IMR-90 (cell line): ENCODE results near the gene TBC1D10A. TPM values are rescaled to one million over a fixed set of nuclear protein-coding genes. Genes with fewer than 3 reads are reported as not detected.

Experiments
- ATAC-seq: fragments of 200-7000 bp; cut with Tn5 transposase; 2 replicates; pipeline ENCODE4 v1.9.1; 2020; ENCODE audit warnings: low read depth, mild to moderate bottlenecking, moderate library complexity
- BruUV-seq: library from RNA; stranded (reverse); fragments of 400-500 nt; replicated peaks from 2 replicates; lab custom pipeline; 2021; lab: Mats Ljungman, UMichigan
- CTCF ChIA-PET: fragments of 300-600 bp; formaldehyde crosslinking; extraction: SDS; loops from one replicate; lab custom pipeline; 2021; ENCODE audit warnings: antibody characterized with exemption; lab: Yijun Ruan, JAX
- POLR2A ChIA-PET: fragments of 300-600 bp; sonication (Branson Sonifier 250); formaldehyde crosslinking; loops from one replicate; lab custom pipeline; 2022; ENCODE audit warnings: antibody characterized with exemption; ENCODE audit not compliant: unreplicated experiment; lab: Charles Lee
- DNase-seq: peaks from one replicate; pipeline ENCODE4 v3.0.0; 2013
- H2AFZ ChIP-seq: replicated peaks from 2 replicates; pipeline ENCODE3; 2013; ENCODE audit warnings: low read length, mild to moderate bottlenecking; ENCODE audit not compliant: poor library complexity
- H2AK5ac ChIP-seq: 2 replicates; pipeline ENCODE4 v1.6.1; 2013; ENCODE audit warnings: low read depth, low read length, inconsistent platforms
- H2AK9ac ChIP-seq: replicated peaks from 2 replicates; pipeline ENCODE3; 2013; ENCODE audit warnings: mild to moderate bottlenecking, low read depth, low read length, moderate library complexity; ENCODE audit not compliant: poor library complexity
- H2BK120ac ChIP-seq: 2 replicates; pipeline ENCODE4 v1.6.1; 2013; ENCODE audit warnings: low read depth, low read length, inconsistent platforms
- H2BK15ac ChIP-seq: 3 replicates; pipeline ENCODE4 v1.6.1; 2013; ENCODE audit warnings: low read depth, low read length, inconsistent platforms
- H2BK20ac ChIP-seq: 2 replicates; pipeline ENCODE4 v1.6.1; 2013; ENCODE audit warnings: low read depth, mild to moderate bottlenecking, inconsistent platforms, low read length, moderate library complexity
- H2BK5ac ChIP-seq: 2 replicates; pipeline ENCODE4 v1.6.1; 2013; ENCODE audit warnings: mild to moderate bottlenecking, low read depth, low read length, inconsistent platforms; ENCODE audit not compliant: poor library complexity, severe bottlenecking
- H3K14ac ChIP-seq: replicated peaks from 2 replicates; pipeline ENCODE4 v1.6.1; 2013; ENCODE audit warnings: low read depth, low read length, inconsistent platforms
- H3K18ac ChIP-seq: 2 replicates; pipeline ENCODE4 v1.6.1; 2013; ENCODE audit warnings: low read depth, low read length, control low read depth
- H3K23ac ChIP-seq: 2 replicates; pipeline ENCODE4 v1.6.1; 2013; ENCODE audit warnings: low read depth, low read length, inconsistent platforms
- H3K27ac ChIP-seq: 2 replicates; pipeline ENCODE4 v1.5.1; 2013; ENCODE audit warnings: mild to moderate bottlenecking, control low read depth, low read length; ENCODE audit not compliant: insufficient read depth
- H3K27me3 ChIP-seq: 2 replicates; pipeline ENCODE4 v1.6.1; 2013; ENCODE audit warnings: low read length; ENCODE audit not compliant: control insufficient read depth, insufficient read depth
- H3K36me3 ChIP-seq: 2 replicates; pipeline ENCODE4 v1.6.1; 2013; ENCODE audit warnings: low read length, mixed read lengths; ENCODE audit not compliant: control insufficient read depth, insufficient read depth
- H3K4ac ChIP-seq: 2 replicates; pipeline ENCODE4 v1.6.1; 2013; ENCODE audit warnings: low read depth, low read length, inconsistent platforms
- H3K4me1 ChIP-seq: 2 replicates; pipeline ENCODE4 v1.6.1; 2013; ENCODE audit warnings: low read length, mixed read lengths; ENCODE audit not compliant: control insufficient read depth, insufficient read depth
- H3K4me2 ChIP-seq: 2 replicates; pipeline ENCODE4 v1.6.1; 2013; ENCODE audit warnings: low read depth, mild to moderate bottlenecking, control low read depth, low read length, moderate library complexity
- H3K4me3 ChIP-seq: 2 replicates; pipeline ENCODE4 v1.5.1; 2013; ENCODE audit warnings: low read depth, mild to moderate bottlenecking, control low read depth, low read length, moderate library complexity; ENCODE audit not compliant: insufficient read depth
- H3K56ac ChIP-seq: 2 replicates; pipeline ENCODE4 v1.6.1; 2013; ENCODE audit warnings: low read length, inconsistent platforms; ENCODE audit not compliant: insufficient read depth; ENCODE audit errors: extremely low read depth
- H3K79me1 ChIP-seq, 2 experiments: 2 replicates each; pipeline ENCODE4 v1.6.1; 2013; ENCODE audit warnings: low read length in 2 of 2, inconsistent platforms in 1 of 2, low read depth in 1 of 2
- H3K9ac ChIP-seq: 2 replicates; pipeline ENCODE4 v1.6.1; 2013; ENCODE audit warnings: low read depth, low read length, control low read depth
- H3K9me1 ChIP-seq: 2 replicates; pipeline ENCODE4 v1.6.1; 2013; ENCODE audit warnings: low read length, inconsistent platforms; ENCODE audit not compliant: insufficient read depth
- H3K9me3 ChIP-seq: 2 replicates; pipeline ENCODE4 v1.6.1; 2013; ENCODE audit warnings: low read length; ENCODE audit not compliant: control insufficient read depth, insufficient read depth
- H4K20me1 ChIP-seq: 2 replicates; pipeline ENCODE4 v1.6.1; 2013; ENCODE audit warnings: low read length, inconsistent platforms; ENCODE audit not compliant: insufficient read depth
- H4K5ac ChIP-seq: 2 replicates; pipeline ENCODE4 v1.6.1; 2013; ENCODE audit warnings: mild to moderate bottlenecking, low read depth, low read length, control low read depth
- H4K8ac ChIP-seq, 2 experiments: 2 replicates each; pipeline ENCODE4 v1.6.1; 2013; ENCODE audit warnings: low read depth in 2 of 2, low read length in 2 of 2, control low read depth in 1 of 2, inconsistent platforms in 1 of 2
- H4K91ac ChIP-seq: 2 replicates; pipeline ENCODE4 v1.6.1; 2013; ENCODE audit warnings: low read depth, low read length, inconsistent platforms; ENCODE audit not compliant: insufficient read depth
- BHLHE40 ChIP-seq: fragments of 150-350 bp; IDR thresholded peaks from 2 replicates; pipeline ENCODE4 v1.6.1; 2016; ENCODE audit warnings: mild to moderate bottlenecking, low read depth, low read length
- CEBPB ChIP-seq: IDR thresholded peaks from 2 replicates; pipeline ENCODE4 v1.6.1; 2012; ENCODE audit warnings: low read depth, low read length, improper control_type of control experiment
- CHD1 ChIP-seq: IDR thresholded peaks from 2 replicates; pipeline ENCODE4 v1.6.1; 2012; ENCODE audit warnings: low read depth, low read length, improper control_type of control experiment
- CTCF ChIP-seq: conservative IDR thresholded peaks from 2 replicates; pipeline ENCODE4 v1.5.1; 2012; ENCODE audit warnings: mild to moderate bottlenecking, low read depth, low read length, improper control_type of control experiment
- MAFK ChIP-seq: IDR thresholded peaks from 2 replicates; pipeline ENCODE4 v1.6.1; 2012; ENCODE audit warnings: low read depth, low read length, improper control_type of control experiment
- MXI1 ChIP-seq: IDR thresholded peaks from 2 replicates; pipeline ENCODE4 v1.6.1; 2012; ENCODE audit warnings: low read depth, mild to moderate bottlenecking, low read length, moderate library complexity, borderline replicate concordance
- POLR2A ChIP-seq: IDR thresholded peaks from 2 replicates; pipeline ENCODE4 v1.6.1; 2012; ENCODE audit warnings: mild to moderate bottlenecking, low read depth, low read length
- RAD21 ChIP-seq: IDR thresholded peaks from 2 replicates; pipeline ENCODE4 v1.6.1; 2012; ENCODE audit warnings: low read length, improper control_type of control experiment
- RFX5 ChIP-seq: IDR thresholded peaks from 2 replicates; pipeline ENCODE4 v1.8.0; 2012; ENCODE audit warnings: low read depth, mild to moderate bottlenecking, low read length, moderate library complexity
- WGBS, 2 experiments: methylation state at CpG; one replicate each; pipeline versions ENCODE4 v1.1.5 to v1.1.7; 2013; ENCODE audit warnings: missing lambda C conversion rate in 2 of 2; ENCODE audit not compliant: insufficient read length in 1 of 2; ENCODE audit errors: extremely low coverage in 2 of 2; 5-methylcytosine and 5-hydroxymethylcytosine counted together
- dilution Hi-C: fragments of 300-500 bp; cut with HindIII; formaldehyde crosslinking; loops from one replicate; pipeline ENCODE4 v1.14.3; 2018; ENCODE audit warnings: low sequenced_read_pairs; ENCODE audit not compliant: unreplicated experiment
- in situ Hi-C: fragments of 300-500 bp; cut with MboI; formaldehyde crosslinking; loops from 3 replicates; pipeline ENCODE4 v1.14.3; 2019; ENCODE audit warnings: low sequenced_read_pairs, inconsistent platforms, mixed read lengths
- intact Hi-C: fragments of 100-400 bp; cut with micrococcal nuclease; formaldehyde crosslinking; loops from 2 replicates; pipeline ENCODE4 v1.10.0; 2022
- polyA plus RNA-seq, 3 experiments: library from polyadenylated mRNA; depleted of rRNA; stranded (reverse); fragments of >200 nt; gene quantifications; 2 replicates each; pipeline ENCODE4 v1.2.3, GENCODE V29; 2012; ENCODE audit warnings: low replicate concordance in 1 of 3
- total RNA-seq: library from RNA; depleted of rRNA; stranded (reverse); fragments of >200 nt; gene quantifications from 2 replicates; pipeline ENCODE4 v1.2.3, GENCODE V29; 2012
- TF ChIP-seq, protein P1 (sequence below): fragments of 150-350 bp; IDR thresholded peaks from 2 replicates; pipeline ENCODE4 v1.6.1; 2017; ENCODE audit warnings: mild to moderate bottlenecking, antibody characterized with exemption, low read length, low read depth
- TF ChIP-seq, protein P2 (sequence below): fragments of 150-350 bp; IDR thresholded peaks from 2 replicates; pipeline ENCODE4 v1.6.1; 2016; ENCODE audit warnings: low read depth, mild to moderate bottlenecking, low read length, moderate library complexity, borderline replicate concordance

TBC1D10A gene
- total and polyA plus RNA-seq, 2 of the 4 experiments (the other 2 are of a cell fraction) = 16.3 to 33.1 TPM

DNA sequence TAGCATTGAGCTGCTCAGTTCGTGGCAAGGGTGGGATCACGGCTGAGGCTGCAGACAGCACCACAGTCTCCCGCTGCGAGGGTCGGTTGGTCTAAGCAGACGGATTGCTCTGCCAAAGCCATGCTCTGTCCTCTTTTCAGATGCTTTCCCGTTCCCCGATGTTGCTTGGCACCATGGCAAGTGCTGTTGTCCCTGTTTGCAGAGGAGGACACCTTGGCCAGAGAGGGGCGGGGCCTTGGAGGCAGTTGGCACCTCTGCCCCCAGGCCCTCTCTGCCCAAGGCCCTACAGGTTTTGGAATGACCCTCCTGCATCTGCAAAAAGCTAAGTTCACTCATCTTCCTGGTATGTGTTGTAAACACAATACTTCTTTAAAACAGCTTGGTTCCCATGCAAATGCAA is 41.7 kb upstream of the TBC1D10A start:
- Histone ChIP-seq H4K5ac (no peak overlapping the region), H4K91ac (no peak overlapping the region), H4K8ac (no peak overlapping the region), H3K18ac (no peak overlapping the region), H2BK15ac (no peak overlapping the region), H3K27ac (no peak overlapping the region), H3K4me1 (peaks cover 5% of the 10 kb centered on the region; the same call in 1 of the 2 replicates), H3K56ac (no peak overlapping the region), H3K36me3 (peaks cover 2% of the 10 kb centered on the region; the same call in 1 of the 2 replicates), H3K9me1 (0 out of 2 replicates have a peak, but pooled peaks cover 2% of the 10 kb centered on the region), H2AK5ac (no peak overlapping the region), H3K4me3 (no peak overlapping the region), H3K4ac (no peak overlapping the region), H2BK20ac (no peak overlapping the region), H3K14ac (no peak overlapping the region), H4K20me1 (no peaks in the 10 kb centered on the region), H2BK5ac (no peak overlapping the region), H3K79me1 (no peaks in the 10 kb centered on the region), H3K9me3 (no peaks in the 10 kb centered on the region), H3K9ac (no peak overlapping the region), H3K4me2 (no peak overlapping the region), H3K27me3 (no peaks in the 10 kb centered on the region), H2AK9ac (no peak overlapping the region), H2BK120ac (no peak overlapping the region), H3K23ac (no peak overlapping the region), H2AFZ (peak overlapping the region; percentile 15)
- ATAC-seq = peak; percentile 57
- DNase-seq = peak; percentile 5
- intact Hi-C loops (no loop called here), in situ Hi-C loops (no loop called here), dilution Hi-C loops (no loop called here)
- 74% methylated on average over 8 of the region's 9 CpGs; no CpG with 5 or more reads in 1 of the 2 experiments for WGBS, 2 experiments
- TF ChIP-seq RAD21 (no peak), CHD1 (no peak), CTCF (no peak), CEBPB (no peak), MXI1 (no peak), MAFK (no peak), RFX5 (no peak), POLR2A (no peak), BHLHE40 (no peak)
- TF ChIP-seq, protein P1, sequence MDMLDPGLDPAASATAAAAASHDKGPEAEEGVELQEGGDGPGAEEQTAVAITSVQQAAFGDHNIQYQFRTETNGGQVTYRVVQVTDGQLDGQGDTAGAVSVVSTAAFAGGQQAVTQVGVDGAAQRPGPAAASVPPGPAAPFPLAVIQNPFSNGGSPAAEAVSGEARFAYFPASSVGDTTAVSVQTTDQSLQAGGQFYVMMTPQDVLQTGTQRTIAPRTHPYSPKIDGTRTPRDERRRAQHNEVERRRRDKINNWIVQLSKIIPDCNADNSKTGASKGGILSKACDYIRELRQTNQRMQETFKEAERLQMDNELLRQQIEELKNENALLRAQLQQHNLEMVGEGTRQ = no peak
- TF ChIP-seq, protein P2, sequence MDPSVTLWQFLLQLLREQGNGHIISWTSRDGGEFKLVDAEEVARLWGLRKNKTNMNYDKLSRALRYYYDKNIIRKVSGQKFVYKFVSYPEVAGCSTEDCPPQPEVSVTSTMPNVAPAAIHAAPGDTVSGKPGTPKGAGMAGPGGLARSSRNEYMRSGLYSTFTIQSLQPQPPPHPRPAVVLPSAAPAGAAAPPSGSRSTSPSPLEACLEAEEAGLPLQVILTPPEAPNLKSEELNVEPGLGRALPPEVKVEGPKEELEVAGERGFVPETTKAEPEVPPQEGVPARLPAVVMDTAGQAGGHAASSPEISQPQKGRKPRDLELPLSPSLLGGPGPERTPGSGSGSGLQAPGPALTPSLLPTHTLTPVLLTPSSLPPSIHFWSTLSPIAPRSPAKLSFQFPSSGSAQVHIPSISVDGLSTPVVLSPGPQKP = no peak
- BruUV-seq = no TSS peak
- CTCF ChIA-PET = interaction anchor here (0.8 kb wide), 1 partner anchor 18 kb away, joined by 3 read pairs; no protein-coding TSS in a partner anchor
- POLR2A ChIA-PET = no interaction called here
